LHCN-M2 (cell line): Measurements from ENCODE around the gene KCNJ12. TPM values are rescaled to one million over a fixed set of nuclear protein-coding genes. Genes with fewer than 3 reads are reported as not detected.
"Not testable (repeated sequence)": the region's sequence is repeated elsewhere in the genome, so short reads cannot be mapped to it uniquely, and the experiment has no call there.

Experiments
- DNase-seq: peaks from one replicate; pipeline ENCODE4 v3.0.0-alpha.2; 2012; ENCODE audit warnings: low read depth
- total RNA-seq: library from RNA; depleted of rRNA; stranded (reverse); fragments of >200 nt; gene quantifications from 2 replicates; pipeline ENCODE4 v1.2.3, GENCODE V29; 2014

Gene KCNJ12
- total RNA-seq, 1 experiment from 2014 or later, result 0.98 TPM

- not testable (repeated sequence) for DNase-seq
Measured at GRCh38 chr17:21349358-21350050, 26.7 kb upstream of the KCNJ12 start.

GRCh38 chr17:21350495-21350894 is 25.7 kb upstream of the KCNJ12 start:
- not testable (repeated sequence) for DNase-seq

- DNase-seq, result no peak
Measured at GRCh38 chr17:21351366-21352065, 24.6 kb upstream of the KCNJ12 start.

GRCh38 chr17:21352221-21352980 is 23.8 kb upstream of the KCNJ12 start:
- no peak for DNase-seq

- DNase-seq, result no peak
Measured at GRCh38 chr17:21352981-21353265, 23.2 kb upstream of the KCNJ12 start.

- no peak for DNase-seq
Measured at GRCh38 chr17:21353326-21354010, 22.7 kb upstream of the KCNJ12 start.

GRCh38 chr17:21354796-21355385 is 21.3 kb upstream of the KCNJ12 start:
- no peak for DNase-seq

- DNase-seq, result no peak
Measured at GRCh38 chr17:21355586-21355985, 20.6 kb upstream of the KCNJ12 start.

GRCh38 chr17:21356537-21357127 is 19.5 kb upstream of the KCNJ12 start:
- no peak for DNase-seq

- no peak for DNase-seq
Measured at GRCh38 chr17:21357281-21357680, 18.9 kb upstream of the KCNJ12 start.

GRCh38 chr17:21357696-21358656 is 18.2 kb upstream of the KCNJ12 start:
- DNase-seq, result no peak

GRCh38 chr17:21358682-21359482 is 17.3 kb upstream of the KCNJ12 start:
- DNase-seq, result no peak

- DNase-seq, result no peak
Measured at GRCh38 chr17:21359483-21359840, 16.7 kb upstream of the KCNJ12 start.

- no peak for DNase-seq
Measured at GRCh38 chr17:21360048-21360447, 16.1 kb upstream of the KCNJ12 start.

- DNase-seq, result no peak
Measured at GRCh38 chr17:21361020-21361809, 14.9 kb upstream of the KCNJ12 start.

GRCh38 chr17:21362331-21362931 is 13.7 kb upstream of the KCNJ12 start:
- no peak for DNase-seq

GRCh38 chr17:21363776-21364642 is 12.1 kb upstream of the KCNJ12 start:
- DNase-seq, result no peak
